ENCODE data around the gene PSTK. TPM values are rescaled to one million over a fixed set of nuclear protein-coding genes. Genes with fewer than 3 reads are reported as not detected.

The PSTK gene
- total and polyA plus RNA-seq, 2 of the 13 experiments (the other 11 are each of a cell fraction or from before 2014, with no cell fraction given): 8.2 to 9.3 TPM

- TF ChIP-seq, protein P1, sequence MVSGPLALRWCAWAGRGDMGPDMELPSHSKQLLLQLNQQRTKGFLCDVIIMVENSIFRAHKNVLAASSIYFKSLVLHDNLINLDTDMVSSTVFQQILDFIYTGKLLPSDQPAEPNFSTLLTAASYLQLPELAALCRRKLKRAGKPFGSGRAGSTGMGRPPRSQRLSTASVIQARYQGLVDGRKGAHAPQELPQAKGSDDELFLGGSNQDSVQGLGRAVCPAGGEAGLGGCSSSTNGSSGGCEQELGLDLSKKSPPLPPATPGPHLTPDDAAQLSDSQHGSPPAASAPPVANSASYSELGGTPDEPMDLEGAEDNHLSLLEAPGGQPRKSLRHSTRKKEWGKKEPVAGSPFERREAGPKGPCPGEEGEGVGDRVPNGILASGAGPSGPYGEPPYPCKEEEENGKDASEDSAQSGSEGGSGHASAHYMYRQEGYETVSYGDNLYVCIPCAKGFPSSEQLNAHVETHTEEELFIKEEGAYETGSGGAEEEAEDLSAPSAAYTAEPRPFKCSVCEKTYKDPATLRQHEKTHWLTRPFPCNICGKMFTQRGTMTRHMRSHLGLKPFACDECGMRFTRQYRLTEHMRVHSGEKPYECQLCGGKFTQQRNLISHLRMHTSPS (CRISPR knock-in tag; IDR thresholded peaks at IDR 0.05; ENCODE audit: low read depth): no peak
- TF ChIP-seq CREB3 (CRISPR knock-in tag; IDR thresholded peaks at IDR 0.05): 0 out of 2 replicates have a peak, but pooled peaks have one; percentile 70
- TF ChIP-seq TP53 (CRISPR knock-in tag; conservative IDR thresholded peaks at IDR 0.05): peak; percentile 71; the same call in 1 of the 2 replicates
- TF ChIP-seq, protein P2, sequence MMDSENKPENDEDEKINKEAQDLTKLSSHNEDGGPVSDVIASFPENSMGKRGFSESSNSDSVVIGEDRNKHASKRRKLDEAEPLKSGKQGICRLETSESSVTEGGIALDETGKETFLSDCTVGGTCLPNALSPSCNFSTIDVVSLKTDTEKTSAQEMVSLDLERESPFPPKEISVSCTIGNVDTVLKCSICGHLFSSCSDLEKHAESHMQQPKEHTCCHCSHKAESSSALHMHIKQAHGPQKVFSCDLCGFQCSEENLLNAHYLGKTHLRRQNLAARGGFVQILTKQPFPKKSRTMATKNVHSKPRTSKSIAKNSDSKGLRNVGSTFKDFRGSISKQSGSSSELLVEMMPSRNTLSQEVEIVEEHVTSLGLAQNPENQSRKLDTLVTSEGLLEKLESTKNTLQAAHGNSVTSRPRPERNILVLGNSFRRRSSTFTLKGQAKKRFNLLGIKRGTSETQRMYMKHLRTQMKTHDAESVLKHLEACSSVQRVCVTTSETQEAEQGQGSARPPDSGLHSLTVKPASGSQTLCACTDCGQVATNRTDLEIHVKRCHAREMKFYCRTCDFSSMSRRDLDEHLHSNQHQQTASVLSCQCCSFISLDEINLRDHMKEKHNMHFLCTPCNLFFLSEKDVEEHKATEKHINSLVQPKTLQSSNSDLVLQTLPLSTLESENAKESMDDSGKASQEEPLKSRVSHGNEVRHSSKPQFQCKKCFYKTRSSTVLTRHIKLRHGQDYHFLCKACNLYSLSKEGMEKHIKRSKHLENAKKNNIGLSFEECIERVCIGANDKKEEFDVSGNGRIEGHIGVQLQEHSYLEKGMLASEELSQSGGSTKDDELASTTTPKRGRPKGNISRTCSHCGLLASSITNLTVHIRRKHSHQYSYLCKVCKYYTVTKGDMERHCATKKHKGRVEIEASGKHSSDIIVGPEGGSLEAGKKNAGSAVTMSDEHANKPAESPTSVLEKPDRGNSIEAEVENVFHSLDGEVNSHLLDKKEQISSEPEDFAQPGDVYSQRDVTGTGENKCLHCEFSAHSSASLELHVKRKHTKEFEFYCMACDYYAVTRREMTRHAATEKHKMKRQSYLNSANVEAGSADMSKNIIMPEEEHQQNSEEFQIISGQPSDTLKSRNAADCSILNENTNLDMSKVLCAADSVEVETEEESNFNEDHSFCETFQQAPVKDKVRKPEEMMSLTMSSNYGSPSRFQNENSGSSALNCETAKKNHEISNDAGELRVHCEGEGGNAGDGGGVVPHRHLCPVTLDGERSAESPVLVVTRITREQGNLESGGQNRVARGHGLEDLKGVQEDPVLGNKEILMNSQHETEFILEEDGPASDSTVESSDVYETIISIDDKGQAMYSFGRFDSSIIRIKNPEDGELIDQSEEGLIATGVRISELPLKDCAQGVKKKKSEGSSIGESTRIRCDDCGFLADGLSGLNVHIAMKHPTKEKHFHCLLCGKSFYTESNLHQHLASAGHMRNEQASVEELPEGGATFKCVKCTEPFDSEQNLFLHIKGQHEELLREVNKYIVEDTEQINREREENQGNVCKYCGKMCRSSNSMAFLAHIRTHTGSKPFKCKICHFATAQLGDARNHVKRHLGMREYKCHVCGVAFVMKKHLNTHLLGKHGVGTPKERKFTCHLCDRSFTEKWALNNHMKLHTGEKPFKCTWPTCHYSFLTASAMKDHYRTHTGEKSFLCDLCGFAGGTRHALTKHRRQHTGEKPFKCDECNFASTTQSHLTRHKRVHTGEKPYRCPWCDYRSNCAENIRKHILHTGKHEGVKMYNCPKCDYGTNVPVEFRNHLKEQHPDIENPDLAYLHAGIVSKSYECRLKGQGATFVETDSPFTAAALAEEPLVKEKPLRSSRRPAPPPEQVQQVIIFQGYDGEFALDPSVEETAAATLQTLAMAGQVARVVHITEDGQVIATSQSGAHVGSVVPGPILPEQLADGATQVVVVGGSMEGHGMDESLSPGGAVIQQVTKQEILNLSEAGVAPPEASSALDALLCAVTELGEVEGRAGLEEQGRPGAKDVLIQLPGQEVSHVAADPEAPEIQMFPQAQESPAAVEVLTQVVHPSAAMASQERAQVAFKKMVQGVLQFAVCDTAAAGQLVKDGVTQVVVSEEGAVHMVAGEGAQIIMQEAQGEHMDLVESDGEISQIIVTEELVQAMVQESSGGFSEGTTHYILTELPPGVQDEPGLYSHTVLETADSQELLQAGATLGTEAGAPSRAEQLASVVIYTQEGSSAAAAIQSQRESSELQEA (CRISPR knock-in tag; IDR thresholded peaks at IDR 0.05; ENCODE audit: not compliant biosample characterization): peak; percentile 26
- no peak for TF ChIP-seq CENPBD1 (CRISPR knock-in tag; IDR thresholded peaks at IDR 0.05; ENCODE audit: borderline replicate concordance, low read depth)
- no peak for TF ChIP-seq ZNF337 (CRISPR knock-in tag; IDR thresholded peaks at IDR 0.05; ENCODE audit: borderline replicate concordance, low read depth)
- no peak for TF ChIP-seq ZSCAN22 (CRISPR knock-in tag; IDR thresholded peaks at IDR 0.05)
- TF ChIP-seq SIN3A (IDR thresholded peaks at IDR 0.05; ENCODE audit: borderline replicate concordance, low read depth, low read length): peak; percentile 69; the same call in 1 of the 2 replicates
- peak; percentile 86 for TF ChIP-seq TFDP2 (CRISPR knock-in tag; IDR thresholded peaks at IDR 0.05)
- peak; percentile 77 for TF ChIP-seq ZNF574 (CRISPR knock-in tag; IDR thresholded peaks at IDR 0.05)
- peak; percentile 67; the same call in 1 of the 2 replicates for TF ChIP-seq TMF1 (CRISPR knock-in tag; IDR thresholded peaks at IDR 0.05; ENCODE audit: low read depth)
Measured at GRCh38 chr10:122980209-122981065, at the start of gene PSTK (continued).
